Daoy (cell line): Measurements from ENCODE around the gene DMTF1. TPM values are rescaled to one million over a fixed set of nuclear protein-coding genes. Genes with fewer than 3 reads are reported as not detected.

Experiments
- DNase-seq: peaks from one replicate; pipeline ENCODE4 v3.0.0-alpha.2; 2015; ENCODE audit warnings: low read depth
- total RNA-seq: library from RNA; depleted of rRNA; stranded (reverse); fragments of >200 nt; shearing (Covaris generic); gene quantifications from 2 replicates; pipeline ENCODE4 v1.2.3, GENCODE V29; 2014

Gene DMTF1
- total RNA-seq, 1 experiment from 2014 or later: 39.8 TPM

- no peak for DNase-seq
Measured at GRCh38 chr7:87147500-87147899, 4.8 kb upstream of the DMTF1 start.

- no peak for DNase-seq
Measured at GRCh38 chr7:87148332-87148955, 3.8 kb upstream of the DMTF1 start.

GRCh38 chr7:87151002-87151728 lies 1.1 kb upstream of the DMTF1 start:
- no peak for DNase-seq

- no peak for DNase-seq
Measured at GRCh38 chr7:87151729-87152111, 533 bp upstream of the DMTF1 start.

GRCh38 chr7:87152897-87153641 lies 816 bp downstream of the DMTF1 start:
- DNase-seq: no peak

DNA sequence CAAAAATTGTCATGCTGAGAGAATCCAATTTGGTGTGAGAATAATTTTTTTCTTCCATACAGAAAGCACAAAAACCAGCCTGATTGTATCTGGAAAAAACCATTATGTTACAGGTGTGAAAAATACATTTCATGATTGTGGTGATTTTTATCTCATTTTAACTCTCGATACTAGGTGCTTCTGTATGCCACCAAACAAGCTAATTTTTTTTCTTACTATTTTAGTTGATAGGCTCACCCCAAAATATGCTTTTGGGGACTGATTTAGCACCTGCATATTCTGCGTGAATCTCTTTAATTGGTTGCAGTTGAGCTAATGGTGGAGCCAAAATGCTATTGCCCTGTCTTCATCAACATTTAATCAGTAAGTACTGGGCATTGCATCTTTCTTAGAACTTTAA lies 1.9 kb downstream of the DMTF1 start:
- DNase-seq: no peak

DNA sequence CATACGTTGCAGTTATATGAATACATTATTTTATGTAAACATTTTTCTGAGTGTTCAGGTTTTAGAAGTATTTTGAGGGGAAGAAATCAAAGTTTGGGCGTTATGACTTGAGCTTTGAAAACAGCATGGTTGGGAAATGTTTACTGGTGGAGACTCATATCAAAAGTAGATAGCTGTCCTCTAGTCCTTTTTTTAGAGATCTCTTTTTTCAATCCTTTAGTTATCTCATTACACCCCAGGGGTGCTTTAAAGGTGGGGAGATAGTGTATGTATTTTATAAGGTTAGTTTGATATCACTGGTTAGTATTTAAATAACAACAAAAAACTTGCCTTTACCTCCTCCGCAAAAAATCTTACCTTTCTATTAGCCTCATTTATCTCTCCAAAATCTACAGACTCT lies 2.3 kb downstream of the DMTF1 start:
- no peak for DNase-seq

DNA sequence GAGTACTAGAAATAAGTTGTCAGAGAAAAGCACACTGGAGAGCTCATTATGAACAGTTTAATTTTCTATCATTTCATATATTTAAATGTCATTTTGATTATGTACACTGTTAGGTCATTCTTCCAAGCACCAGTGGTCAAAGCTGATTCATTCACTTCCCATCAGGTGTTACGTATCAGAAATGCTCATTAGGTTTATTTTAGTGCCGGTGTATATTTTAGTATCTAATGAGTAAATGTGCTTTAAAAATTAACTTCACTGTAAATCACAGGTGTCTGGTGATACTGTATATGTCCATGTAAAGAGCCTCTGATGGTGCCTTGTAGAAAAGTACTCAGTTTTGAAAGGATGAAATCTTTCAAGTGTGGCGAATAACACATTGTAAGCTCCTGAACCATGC lies 3.5 kb downstream of the DMTF1 start:
- DNase-seq: no peak

DNA sequence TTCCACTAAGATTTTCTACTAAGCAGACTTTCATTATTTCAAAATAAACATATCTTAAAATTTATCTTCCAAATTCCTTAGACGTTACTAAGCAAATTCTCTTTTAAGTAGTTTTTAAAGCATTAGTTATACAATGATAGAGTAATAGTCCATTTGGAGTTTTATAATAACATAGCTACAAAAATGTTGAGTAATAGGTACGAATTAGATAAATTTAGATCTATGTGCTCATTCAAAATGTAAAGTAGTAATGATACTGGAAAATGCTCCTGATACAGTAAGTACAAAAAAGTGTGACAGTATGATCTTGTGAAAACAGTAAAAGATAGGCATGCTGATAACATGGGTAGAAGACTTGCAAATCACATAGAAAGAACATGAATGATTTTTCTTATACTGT lies 4.5 kb downstream of the DMTF1 start:
- DNase-seq: no peak

DNA sequence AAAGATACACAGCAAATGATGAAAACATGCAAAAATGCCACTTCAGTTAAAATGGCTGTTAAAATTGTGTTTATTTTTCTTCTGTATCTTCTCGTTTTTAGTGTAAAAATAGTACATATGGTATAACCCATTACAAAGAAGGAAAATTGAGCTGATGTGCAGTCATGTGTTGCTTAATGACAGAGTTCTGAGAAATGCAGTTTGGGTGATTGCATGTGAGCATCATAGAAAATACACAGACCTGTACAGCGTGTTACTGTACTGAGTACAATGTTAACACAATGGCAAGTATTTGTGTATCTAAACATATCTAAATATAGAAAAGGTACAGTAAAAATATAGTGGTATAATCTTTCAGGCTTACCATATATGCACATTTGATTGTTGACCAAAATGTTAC lies 7.3 kb downstream of the DMTF1 start:
- no peak for DNase-seq

GRCh38 chr7:87164433-87164832 lies 12.2 kb downstream of the DMTF1 start:
- DNase-seq: no peak

DNA sequence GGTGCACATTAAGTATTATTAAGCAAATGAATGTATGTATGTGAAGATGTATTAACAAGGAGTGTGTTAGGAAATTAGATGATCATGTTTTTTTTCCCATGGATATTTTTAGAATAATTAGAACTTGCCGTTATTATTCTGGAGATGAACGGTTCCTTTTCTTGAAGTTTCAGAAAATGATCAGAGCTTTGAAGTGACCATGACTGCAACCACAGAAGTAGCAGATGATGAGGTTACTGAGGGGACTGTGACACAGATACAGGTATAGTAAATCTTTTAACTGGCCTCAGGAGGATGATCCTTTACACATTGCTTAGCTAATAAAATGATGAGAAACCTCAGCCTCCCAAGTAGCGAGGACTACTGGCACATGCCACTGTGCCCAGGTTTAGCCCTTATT lies 18.6 kb downstream of the DMTF1 start:
- no peak for DNase-seq

DNA sequence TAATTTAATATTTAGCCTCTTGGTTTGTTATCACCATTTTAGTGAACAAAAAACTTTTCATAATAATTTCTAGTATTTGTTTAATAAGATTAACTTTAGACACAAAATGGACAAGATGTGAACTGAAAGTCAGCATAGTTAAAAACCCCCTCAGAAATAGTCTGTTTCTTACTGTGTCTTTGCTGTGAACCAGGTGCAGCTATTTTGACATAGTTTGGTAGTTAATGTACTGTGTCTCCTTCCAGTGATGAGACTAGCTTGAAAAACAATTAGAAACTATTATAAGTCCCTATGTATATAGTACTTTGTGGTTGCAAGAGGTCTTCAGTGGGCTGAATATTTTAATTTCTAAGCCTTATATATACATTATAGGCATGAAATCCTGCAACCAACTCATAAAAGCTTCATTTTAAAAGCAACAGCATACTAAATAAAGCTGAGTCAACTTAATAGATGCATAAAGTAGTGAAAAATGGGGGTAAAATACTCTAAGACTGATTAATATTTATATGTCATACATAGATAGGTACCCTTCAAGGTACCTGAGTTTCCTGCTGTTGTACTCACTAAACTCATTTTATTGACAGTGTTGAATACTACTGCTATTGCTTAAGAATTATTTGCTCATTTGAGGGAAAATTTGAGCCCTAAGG lies 19.2 kb downstream of the DMTF1 start:
- no peak for DNase-seq

DNA sequence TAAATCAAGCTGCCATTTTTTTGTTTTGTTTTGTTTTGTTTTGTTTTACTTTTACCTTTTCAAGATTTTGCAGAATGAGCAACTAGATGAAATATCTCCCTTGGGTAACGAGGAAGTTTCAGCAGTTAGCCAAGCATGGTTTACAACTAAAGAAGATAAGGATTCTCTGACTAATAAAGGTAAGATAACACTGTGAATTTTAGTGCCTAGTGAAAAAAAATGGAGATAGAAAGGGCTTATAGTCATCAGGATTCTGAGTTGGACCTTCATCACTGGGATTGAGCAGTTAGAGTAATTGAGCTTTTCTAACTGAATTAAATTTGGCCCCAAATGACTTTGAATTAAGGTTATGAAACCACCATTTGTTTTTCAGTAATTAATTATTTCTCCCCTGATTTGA lies 21.2 kb downstream of the DMTF1 start:
- no peak for DNase-seq

DNA sequence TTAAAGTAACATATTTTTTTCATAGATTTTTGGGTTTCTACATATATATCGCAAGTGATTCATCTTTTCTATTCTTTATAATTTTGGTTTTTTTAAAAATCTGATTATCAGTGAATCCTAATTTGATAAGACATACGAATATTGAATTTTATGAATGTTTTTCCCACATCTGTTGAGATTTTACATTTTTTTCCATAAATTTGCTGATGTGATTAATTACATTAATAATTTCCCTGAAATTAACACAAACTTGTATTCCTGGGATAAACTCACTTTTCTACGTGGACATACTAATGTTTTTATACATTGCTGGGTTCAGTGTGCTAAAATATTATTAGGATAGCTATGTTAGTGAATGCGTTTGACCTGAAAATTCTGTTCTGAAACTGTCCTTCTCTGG lies 26.1 kb downstream of the DMTF1 start:
- DNase-seq: no peak

DNA sequence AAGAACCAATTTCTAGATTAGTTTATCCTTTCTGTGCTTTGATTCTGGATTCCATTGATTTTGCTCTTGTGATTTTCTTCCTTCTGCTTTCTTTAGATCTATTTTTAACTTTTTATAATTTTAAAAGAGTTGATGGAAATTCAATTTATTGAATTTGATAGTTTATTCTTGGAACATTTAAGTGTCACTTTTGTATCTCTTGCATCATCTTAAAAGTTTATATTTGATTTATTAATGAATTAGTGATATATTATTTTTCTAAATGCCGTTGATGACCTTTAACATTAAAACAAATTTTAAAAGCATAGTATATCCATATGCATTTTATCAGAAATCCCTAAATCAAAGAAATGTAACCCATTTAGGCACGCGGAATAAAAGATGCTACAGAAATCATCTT lies 26.9 kb downstream of the DMTF1 start:
- DNase-seq: no peak

- DNase-seq: no peak
Measured at GRCh38 chr7:87187120-87187519, 34.9 kb downstream of the DMTF1 start.

DNA sequence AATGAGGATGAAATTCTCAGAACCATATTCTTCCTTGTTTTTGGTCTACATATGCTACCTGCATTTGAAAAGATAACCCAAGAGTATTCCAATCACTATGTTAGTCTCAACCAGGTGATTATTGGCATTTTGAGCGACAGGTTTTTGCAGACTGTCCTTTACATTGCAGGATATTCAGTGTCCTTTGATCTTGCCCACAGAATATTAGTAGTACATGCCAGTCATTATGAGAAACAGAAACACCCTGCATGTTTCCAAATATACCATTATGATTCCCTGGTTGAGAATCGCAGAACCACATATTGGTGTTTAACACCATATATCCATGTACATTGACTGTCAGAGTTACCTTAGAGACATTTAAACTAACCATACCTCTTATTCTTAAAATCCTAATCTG lies 36.7 kb downstream of the DMTF1 start:
- DNase-seq: no peak

DNA sequence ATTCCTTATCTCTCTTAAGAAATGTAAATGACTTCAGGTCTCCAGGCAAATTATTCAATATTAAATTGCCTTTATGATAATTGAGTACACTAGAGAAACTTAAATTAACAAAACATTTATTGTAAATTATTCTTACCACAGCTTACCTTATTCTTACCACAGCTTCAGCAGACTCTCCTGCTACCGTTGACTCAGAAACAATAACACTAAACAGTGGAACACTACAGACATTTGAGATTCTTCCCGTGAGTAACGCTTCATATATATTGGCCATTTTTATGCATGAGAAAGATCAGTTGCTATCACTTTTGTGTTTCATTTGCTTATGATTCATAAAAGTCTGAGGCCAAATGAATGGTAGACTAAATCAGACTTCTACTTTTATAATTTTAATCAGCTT lies 38.5 kb downstream of the DMTF1 start:
- no peak for DNase-seq

GRCh38 chr7:87192784-87193487 lies 40.7 kb downstream of the DMTF1 start:
- no peak for DNase-seq

DNA sequence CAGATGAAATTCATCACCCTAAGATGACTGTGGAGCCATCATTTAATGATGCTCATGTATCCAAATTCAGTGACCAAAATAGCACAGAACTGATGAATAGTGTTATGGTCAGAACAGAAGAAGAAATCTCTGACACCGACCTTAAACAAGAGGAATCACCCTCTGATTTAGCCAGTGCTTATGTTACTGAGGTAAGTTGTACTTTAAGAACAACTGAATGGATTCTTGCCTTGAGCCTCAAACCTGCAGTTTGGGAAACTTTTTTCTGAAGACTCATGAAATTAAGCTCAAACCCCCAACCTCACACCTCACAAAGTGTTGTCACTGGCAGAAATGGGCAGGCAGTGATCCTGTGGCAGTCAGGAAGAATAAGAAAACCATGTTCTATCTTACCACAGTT lies 41.7 kb downstream of the DMTF1 start:
- DNase-seq: no peak

GRCh38 chr7:87199241-87199640 lies 47.0 kb downstream of the DMTF1 start:
- DNase-seq: no peak
